Mesodermal cell (in vitro differentiated cells): Measurements from ENCODE around the gene NOTCH4.
A peak's percentile ranks its signal among the peaks of the same experiment; 100 is the strongest.

Experiments
- H3K27ac ChIP-seq: 2 replicates; pipeline ENCODE4 v1.7.0; 2013; ENCODE audit warnings: mild to moderate bottlenecking, low read depth, low read length, moderate library complexity; ENCODE audit not compliant: severe bottlenecking
- H3K36me3 ChIP-seq: 2 replicates; pipeline ENCODE4 v1.7.1; 2013; ENCODE audit warnings: mild to moderate bottlenecking, low read length, moderate library complexity; ENCODE audit not compliant: control insufficient read depth, insufficient read depth
- H3K4me1 ChIP-seq: one replicate; pipeline ENCODE4 v1.7.1; 2013; ENCODE audit warnings: mild to moderate bottlenecking, low read length; ENCODE audit not compliant: insufficient read depth, control insufficient read depth, poor library complexity, severe bottlenecking
- H3K4me3 ChIP-seq: 2 replicates; pipeline ENCODE4 v1.7.0; 2013; ENCODE audit warnings: low read length, control low read depth, mild to moderate bottlenecking; ENCODE audit not compliant: insufficient read depth, poor library complexity, severe bottlenecking; ENCODE audit errors: extremely low read depth
- H3K9me3 ChIP-seq: 2 replicates; pipeline ENCODE4 v1.7.1; 2013; ENCODE audit warnings: mild to moderate bottlenecking, low read length, moderate library complexity; ENCODE audit not compliant: control insufficient read depth
- WGBS, 2 experiments: methylation state at CpG; one replicate each; pipeline ENCODE4 v1.1.5; 2013; ENCODE audit warnings: missing lambda C conversion rate in 2 of 2; ENCODE audit not compliant: insufficient coverage in 2 of 2; 5-methylcytosine and 5-hydroxymethylcytosine counted together

Gene NOTCH4

DNA sequence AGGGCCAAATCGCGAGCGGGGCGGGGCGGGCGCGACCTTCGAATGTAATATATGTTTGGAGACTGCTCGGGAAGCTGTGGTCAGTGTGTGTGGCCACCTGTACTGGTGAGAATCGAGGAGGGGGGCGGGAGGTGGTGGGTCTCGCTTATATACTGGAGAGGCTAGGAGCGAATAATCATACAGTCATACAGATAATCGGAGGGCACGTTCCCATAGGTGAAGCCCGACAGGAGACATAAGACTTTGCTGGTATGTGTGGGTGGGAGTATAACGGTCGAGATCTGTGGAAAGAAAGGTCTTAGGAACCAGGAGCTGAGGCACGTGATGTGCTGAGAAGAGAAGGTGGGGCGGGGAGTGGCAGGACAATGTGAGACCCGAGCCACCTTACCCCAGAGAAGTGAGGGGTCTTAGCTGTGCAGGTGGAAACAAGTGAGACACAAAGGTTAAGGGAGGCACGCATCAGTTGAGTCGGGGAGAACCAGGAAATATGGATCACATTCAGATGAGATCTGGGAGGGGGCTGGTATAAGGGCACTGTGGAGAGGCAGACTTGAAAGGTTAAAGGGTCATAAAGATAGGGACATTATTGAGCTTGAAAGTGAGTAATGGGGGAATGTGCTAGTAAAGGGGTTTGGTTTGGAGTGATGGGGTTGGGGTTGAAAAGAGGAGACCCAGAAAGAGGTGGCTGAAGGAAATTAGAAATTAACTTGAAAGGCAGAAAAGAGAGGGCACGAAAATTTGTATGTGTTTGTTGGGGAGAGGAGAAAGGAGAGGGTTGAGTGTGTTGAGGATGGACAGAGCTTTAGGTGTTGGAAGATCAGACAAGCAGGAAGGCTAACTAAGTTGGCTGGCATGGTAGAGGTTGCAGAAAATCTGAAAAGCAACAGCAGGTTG lies 45.1 kb downstream of the NOTCH4 start:
- no peaks in the 10 kb centered on the region for H3K9me3 ChIP-seq
- H3K27ac ChIP-seq = no peak overlapping the region
- peak overlapping the region; percentile 99 for H3K4me3 ChIP-seq
- peaks cover 48% of the 10 kb centered on the region for H3K36me3 ChIP-seq
- WGBS, 2 experiments = 8 to 12% methylated on average over 11 of the region's 24 CpGs
- peaks cover 22% of the 10 kb centered on the region for H3K4me1 ChIP-seq

DNA sequence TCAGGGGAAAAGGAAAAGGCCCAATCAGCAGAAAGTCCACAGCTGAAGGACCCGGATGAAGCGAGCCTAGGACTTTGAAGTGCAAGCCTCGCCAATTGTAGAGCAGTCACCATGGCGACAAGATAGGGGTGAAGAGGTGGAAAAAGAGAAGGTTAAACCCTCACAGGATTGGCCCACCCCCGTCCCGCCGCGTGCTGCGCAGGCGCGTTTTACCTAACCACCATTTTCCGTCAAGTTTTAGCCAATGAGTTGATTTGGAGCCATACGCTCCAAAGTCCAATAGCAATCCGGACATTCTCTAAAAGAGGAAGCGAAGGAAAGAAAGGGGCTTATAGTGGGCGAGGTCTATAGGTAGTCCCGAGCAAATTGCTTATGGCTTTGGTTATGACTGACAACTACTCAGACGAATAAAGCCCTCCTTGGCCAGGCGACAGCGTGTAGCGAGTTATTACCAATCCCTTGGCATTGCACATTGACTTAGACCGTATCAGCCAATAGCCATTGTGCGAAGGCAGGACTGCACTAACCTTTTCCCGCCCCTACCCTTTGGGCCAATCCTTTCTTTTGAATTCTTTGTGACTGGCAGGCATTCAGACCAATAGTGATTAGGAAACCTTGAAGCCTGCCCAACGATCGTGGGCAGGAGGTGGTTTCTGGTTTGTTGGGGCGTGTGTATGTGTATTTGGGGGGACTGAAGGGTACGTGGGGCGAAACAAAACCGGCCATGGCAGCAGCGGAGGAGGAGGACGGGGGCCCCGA lies 45.9 kb downstream of the NOTCH4 start, which contains the start of gene RNF5:
TSS of gene RNF5 (plus strand) at position 618 of the 759 bp plus-strand sequence. CDS start at position 725, 107 bp downstream.
- Histone ChIP-seq H3K9me3 (no peaks in the 10 kb centered on the region), H3K27ac (peak within 1 kb of the TSS; percentile 98), H3K36me3 (peaks cover 43% of the 10 kb centered on the region), H3K4me3 (peak within 1 kb of the TSS; percentile 99), H3K4me1 (peaks cover 22% of the 10 kb centered on the region)
- 0% methylated on average over 20 to 21 of the region's 33 CpGs for WGBS, 2 experiments

DNA sequence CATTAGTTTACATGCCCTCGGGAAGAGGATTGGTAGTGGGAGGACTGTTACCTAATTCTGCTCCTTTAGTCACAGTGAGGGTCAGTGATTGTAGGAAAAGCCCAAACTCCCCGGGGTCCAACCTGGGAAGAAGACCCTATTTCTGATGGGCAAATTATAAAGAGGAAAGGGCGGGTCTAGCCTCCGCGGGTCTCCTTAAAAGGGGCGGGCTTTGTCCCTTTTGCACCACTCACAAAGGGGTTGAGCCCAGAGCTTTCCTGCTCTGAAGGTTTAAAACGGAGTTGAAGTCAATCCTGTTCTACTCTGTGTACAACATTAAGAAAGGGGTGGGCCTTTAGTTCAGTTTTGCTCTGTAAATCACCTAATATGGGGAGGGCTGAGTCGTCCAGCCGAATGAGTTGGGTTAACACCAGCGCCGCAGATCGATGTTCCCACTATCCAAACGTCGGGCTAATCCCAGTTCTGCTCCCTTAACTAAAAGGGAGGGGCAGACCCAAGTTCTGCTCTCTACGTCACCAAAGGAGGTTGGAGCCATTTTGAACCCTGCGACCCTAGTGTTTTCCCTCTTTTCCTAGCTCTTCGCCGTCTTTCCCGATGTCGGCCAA lies 46.6 kb downstream of the NOTCH4 start:
- peak overlapping the region; percentile 99 for H3K4me3 ChIP-seq

DNA sequence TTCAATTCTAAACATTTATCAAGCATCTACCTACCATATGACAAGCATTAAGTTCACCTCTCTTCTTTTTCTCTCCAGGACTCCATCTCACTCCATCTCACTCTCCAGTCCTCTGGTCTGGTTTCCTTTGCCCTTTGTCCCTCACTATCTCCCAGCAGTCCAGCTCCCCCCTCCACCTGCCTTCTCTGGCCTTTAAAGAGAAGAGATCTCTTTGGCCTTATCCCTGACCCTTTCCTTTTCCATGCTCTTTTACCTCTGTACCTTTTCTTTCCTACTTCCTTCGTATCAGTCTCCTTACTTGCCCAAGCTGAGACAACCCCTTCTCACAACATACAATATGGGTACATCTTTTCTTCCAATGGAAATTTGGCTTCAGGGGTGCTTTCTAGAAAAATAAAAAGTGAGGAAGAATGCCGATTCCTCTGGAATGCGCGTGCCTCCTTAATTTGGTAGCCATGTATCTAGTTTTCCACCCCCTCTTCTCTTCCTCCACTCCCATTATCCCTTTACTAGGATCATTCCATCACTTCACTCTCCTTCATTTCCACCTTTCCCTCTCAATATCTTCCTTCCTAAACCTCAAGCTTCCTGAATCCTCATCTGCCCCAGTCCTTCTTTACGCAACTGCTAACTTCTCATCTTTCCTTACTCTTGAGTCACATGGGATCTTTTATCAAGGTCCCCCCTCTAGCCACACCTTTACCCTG lies 47.2 kb downstream of the NOTCH4 start:
- H3K4me3 ChIP-seq = peak overlapping the region; percentile 99
- H3K9me3 ChIP-seq = no peaks in the 10 kb centered on the region
- peaks cover 22% of the 10 kb centered on the region for H3K4me1 ChIP-seq
- H3K27ac ChIP-seq = peak overlapping the region; percentile 98
- WGBS, 2 experiments = 30 to 50% methylated on average over 4 of the region's 5 CpGs
- H3K36me3 ChIP-seq = peaks cover 32% of the 10 kb centered on the region

More for the DNA sequence above, 46.6 kb downstream of the NOTCH4 start:
- peaks cover 22% of the 10 kb centered on the region for H3K4me1 ChIP-seq
- 0 to 2% methylated on average over 15 to 19 of the region's 20 CpGs for WGBS, 2 experiments
- no peaks in the 10 kb centered on the region for H3K9me3 ChIP-seq
- H3K27ac ChIP-seq = peak overlapping the region; percentile 98
- H3K36me3 ChIP-seq = peaks cover 37% of the 10 kb centered on the region

DNA sequence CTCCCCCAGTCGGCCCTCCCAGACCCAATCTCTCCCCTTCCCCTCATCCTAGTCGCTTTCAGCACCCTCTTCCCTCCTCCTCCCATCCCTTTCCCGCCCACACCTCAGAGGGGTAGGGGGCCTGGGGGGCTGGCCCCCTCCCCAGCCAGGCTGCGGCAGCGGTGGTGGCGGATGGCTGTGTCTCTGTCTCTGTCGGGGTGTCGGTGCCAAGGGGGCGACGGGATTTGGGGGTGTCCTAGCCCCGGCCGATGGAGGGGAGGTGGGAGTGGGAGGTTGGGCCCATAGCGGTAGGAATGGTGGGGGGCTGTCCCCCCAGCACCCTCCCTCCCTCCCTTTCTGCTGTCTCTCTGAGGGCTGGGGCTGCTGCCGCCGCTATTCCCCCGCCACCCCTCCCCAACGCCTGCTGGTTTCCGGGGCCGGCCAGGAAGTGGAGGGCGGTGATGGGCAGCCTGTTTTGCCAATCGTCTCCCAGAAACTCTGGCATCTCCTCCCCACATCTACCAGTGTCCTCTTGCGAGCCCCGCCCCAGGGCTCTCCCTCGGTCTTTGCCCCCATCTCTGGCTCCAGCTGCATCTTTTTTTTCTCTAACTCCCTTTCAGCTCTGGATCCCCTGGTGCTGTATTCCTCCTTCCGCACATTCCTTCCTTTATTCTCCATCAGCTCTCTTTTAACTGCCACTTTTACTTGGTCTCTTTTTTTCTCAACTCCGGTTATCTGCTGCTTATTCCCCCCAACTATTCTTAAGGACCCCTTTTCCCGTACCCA lies 48.0 kb downstream of the NOTCH4 start, which contains the start of gene AGPAT1:
TSS of gene AGPAT1 (minus strand) at position 374 of the 765 bp plus-strand sequence. CDS start 4,588 bp downstream, outside the sequence.
- peak within 1 kb of the TSS; percentile 98 for H3K27ac ChIP-seq
- H3K4me1 ChIP-seq = peaks cover 23% of the 10 kb centered on the region
- WGBS, 2 experiments = 2 to 5% methylated on average over 9 to 10 of the region's 27 CpGs
- H3K4me3 ChIP-seq = peak within 1 kb of the TSS; percentile 99
- H3K36me3 ChIP-seq = peaks cover 33% of the 10 kb centered on the region
- no peaks in the 10 kb centered on the region for H3K9me3 ChIP-seq

DNA sequence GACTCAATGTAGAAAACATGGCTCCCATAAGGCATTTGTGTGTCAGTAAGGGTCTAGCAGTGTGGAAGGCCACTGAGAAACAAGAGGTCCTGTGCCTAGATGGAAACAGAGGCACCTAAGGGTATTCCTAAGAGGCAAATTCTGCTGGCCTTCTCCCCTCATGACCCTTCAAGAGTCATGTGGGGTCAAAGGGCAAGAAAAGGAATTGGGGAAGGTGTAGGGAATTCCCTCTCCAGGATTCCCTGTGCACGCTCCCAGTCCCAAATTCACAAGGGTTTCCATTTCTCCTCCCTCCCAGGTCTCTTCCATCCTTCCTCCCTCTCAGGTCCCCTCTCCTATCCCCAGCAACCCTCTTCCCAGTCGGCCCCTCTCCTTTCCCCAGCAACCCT lies 48.6 kb downstream of the NOTCH4 start:
- Histone ChIP-seq H3K27ac (no peak overlapping the region), H3K4me3 (peak overlapping the region; percentile 99), H3K4me1 (peaks cover 26% of the 10 kb centered on the region), H3K9me3 (no peaks in the 10 kb centered on the region), H3K36me3 (peaks cover 34% of the 10 kb centered on the region)
- 20 to 29% methylated on average over 1 to 2 of the region's 2 CpGs for WGBS, 2 experiments

DNA sequence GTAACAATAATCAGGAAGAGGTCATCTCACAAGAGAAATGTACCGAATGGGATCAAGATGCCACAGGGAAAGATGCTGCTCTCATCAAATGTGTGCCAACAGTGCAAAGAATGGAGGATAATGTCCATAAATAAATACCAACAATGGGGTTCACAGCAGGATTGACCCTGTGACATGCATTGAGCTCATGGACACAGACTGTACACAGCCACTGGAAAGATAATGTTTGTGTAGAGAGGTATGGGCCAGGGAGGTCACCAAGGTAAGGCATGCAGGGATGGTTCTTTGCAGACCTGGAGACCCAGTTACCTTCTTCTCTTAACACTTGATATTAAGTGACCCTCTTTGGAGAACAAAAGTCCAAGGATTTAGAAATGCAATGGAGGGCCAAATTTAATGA lies 49.5 kb downstream of the NOTCH4 start:
- H3K9me3 ChIP-seq = no peaks in the 10 kb centered on the region
- H3K36me3 ChIP-seq = peaks cover 35% of the 10 kb centered on the region
- peak overlapping the region; percentile 99 for H3K4me3 ChIP-seq
- 100% methylated on average over 1 of the region's 1 CpG for WGBS, 2 experiments
- H3K27ac ChIP-seq = no peak overlapping the region
- peaks cover 27% of the 10 kb centered on the region for H3K4me1 ChIP-seq

DNA sequence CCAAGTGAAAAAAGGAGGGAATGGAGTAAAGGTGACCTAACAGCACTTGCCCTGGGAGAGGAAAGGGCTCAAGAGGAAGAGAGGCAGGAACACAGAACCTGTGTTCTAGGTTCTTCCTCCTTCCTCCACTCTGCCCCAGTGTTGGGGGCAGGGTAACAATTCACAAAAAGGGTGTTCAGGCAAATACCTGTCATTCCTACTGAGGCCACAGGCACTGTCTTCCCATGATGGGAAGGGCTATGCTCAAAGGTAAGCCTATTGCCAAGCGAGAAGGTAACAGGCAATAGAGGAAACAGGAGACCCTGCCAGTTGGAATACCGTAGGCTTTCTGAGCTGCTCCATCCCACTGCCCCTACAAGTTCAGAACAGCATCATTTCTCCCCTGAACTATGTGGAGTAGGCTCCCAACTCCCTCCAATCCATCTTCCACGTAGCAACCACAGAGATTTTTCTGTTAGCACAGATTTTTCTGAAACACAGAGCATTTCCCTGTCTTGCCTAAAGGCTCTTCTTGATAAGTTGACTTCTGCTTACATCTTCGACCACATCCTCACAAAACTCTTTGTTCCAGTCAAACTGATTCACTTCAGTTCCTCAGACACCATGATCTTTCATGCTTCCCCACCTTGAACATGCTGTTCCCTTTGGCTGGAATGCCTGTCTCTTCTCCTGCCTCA lies 50.7 kb downstream of the NOTCH4 start:
- Histone ChIP-seq H3K4me1 (peaks cover 25% of the 10 kb centered on the region), H3K4me3 (no peak overlapping the region), H3K36me3 (peaks cover 45% of the 10 kb centered on the region), H3K27ac (no peak overlapping the region), H3K9me3 (no peaks in the 10 kb centered on the region)
- 81 to 86% methylated on average over 4 of the region's 4 CpGs for WGBS, 2 experiments

DNA sequence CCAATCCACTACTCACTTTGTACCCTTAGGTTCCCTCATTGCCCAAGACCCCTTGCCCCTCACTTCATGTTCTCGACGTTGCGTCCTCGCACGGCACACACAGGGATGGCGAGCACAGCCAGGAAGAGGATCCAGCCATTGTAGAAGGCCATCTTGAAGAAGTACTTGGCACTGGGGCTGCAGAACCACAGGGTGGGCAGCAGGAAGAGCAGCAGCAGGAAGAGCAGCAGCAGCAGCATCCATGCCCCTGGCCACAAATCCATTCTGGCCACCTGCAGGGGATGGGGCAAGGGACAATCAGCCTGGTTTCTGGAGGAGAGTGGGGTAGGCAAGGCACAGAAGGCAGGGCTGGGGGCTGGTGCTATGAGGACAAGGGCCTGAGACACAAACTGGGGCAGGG lies 52.6 kb downstream of the NOTCH4 start:
- peaks cover 63% of the 10 kb centered on the region for H3K36me3 ChIP-seq
- no peaks in the 10 kb centered on the region for H3K9me3 ChIP-seq
- WGBS, 2 experiments = 96 to 98% methylated on average over 6 of the region's 6 CpGs
- no peak overlapping the region for H3K4me3 ChIP-seq
- peaks cover 25% of the 10 kb centered on the region for H3K4me1 ChIP-seq
- H3K27ac ChIP-seq = no peak overlapping the region
